ENCODE data around the gene TNFSF4. TPM values are rescaled to one million over a fixed set of nuclear protein-coding genes. Genes with fewer than 3 reads are reported as not detected.

Gene TNFSF4
- total and polyA plus RNA-seq, 8 donors = 0.14 to 2.2 (median 0.56) TPM; not detected in 4

DNA sequence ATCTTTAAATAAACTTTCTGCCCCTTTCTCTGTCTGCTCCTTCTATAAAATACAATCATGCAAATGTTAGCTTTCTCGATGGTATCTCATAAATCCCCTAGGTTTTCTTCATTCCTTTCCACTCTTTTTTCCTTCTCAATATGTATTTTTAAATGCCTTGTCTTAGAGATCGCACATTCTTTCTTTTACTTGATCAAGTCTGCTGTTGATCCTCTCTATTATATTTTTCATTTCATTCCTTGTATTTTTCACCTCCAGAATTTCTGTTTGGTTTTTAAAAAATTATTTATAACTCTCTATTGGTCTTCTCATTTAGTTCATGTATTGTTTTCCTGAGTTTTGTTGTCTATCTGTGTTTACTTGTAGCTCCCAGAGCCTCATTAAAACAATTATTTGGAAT, 36.0 kb downstream of the TNFSF4 start:
- H3K4me1 ChIP-seq = no peaks in the 10 kb centered on the region
- no peaks in the 10 kb centered on the region for H3K36me3 ChIP-seq
- WGBS, 5 donors = 86 to 90% (median 87%) methylated on average over 2 of the region's 2 CpGs

DNA sequence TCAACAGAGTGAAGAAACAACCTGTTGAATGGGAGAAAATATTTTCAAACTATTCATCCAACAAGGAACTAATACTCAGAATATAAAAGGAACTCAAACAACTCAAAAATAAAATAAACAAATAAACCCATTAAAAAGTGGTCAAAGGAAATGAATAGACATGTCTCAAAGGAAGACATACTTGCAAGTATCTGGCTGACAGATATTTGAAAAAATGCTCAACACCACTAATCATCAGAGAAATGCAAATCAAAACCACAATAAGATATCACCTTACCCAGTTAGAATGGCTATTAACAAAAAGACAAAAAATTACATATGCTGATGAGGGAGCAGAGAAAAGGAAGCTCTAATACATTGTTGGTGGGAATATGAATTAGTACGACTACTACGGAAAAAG, 38.2 kb downstream of the TNFSF4 start:
- Histone ChIP-seq H3K4me1 (no peaks in the 10 kb centered on the region), H3K27ac (no peak overlapping the region), H3K9me3 (peaks cover 0 to 34% (median 22%) of the 10 kb centered on the region in 4 donors), H3K4me3 (no peak overlapping the region), H3K27me3 (no peaks in the 10 kb centered on the region), H3K36me3 (no peaks in the 10 kb centered on the region)
- 95 to 100% (median 99%) methylated on average over 2 of the region's 2 CpGs for WGBS, 5 donors
- intact Hi-C loops (cut with DNase I; ENCODE audit: low total_unique reads) = no loop called here
- TF ChIP-seq EP300 (IDR thresholded peaks at IDR 0.05) (no peak), POLR2A (IDR thresholded peaks at IDR 0.05) (no peak), POLR2AphosphoS5 (IDR thresholded peaks at IDR 0.05) (no peak)
- TF ChIP-seq, protein P1, sequence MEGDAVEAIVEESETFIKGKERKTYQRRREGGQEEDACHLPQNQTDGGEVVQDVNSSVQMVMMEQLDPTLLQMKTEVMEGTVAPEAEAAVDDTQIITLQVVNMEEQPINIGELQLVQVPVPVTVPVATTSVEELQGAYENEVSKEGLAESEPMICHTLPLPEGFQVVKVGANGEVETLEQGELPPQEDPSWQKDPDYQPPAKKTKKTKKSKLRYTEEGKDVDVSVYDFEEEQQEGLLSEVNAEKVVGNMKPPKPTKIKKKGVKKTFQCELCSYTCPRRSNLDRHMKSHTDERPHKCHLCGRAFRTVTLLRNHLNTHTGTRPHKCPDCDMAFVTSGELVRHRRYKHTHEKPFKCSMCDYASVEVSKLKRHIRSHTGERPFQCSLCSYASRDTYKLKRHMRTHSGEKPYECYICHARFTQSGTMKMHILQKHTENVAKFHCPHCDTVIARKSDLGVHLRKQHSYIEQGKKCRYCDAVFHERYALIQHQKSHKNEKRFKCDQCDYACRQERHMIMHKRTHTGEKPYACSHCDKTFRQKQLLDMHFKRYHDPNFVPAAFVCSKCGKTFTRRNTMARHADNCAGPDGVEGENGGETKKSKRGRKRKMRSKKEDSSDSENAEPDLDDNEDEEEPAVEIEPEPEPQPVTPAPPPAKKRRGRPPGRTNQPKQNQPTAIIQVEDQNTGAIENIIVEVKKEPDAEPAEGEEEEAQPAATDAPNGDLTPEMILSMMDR (IDR thresholded peaks at IDR 0.05) = no peak
- no peak for DNase-seq

More for the DNA sequence above, 36.0 kb downstream of the TNFSF4 start:
- Histone ChIP-seq H3K27ac (no peak overlapping the region), H3K4me3 (no peak overlapping the region), H3K9me3 (peaks cover 0 to 40% (median 27%) of the 10 kb centered on the region in 4 donors), H3K27me3 (no peaks in the 10 kb centered on the region)
- intact Hi-C loops (cut with DNase I; ENCODE audit: low total_unique reads) = no loop called here
- no peak for TF ChIP-seq POLR2AphosphoS5 (IDR thresholded peaks at IDR 0.05)
- TF ChIP-seq POLR2A (IDR thresholded peaks at IDR 0.05) = no peak
- TF ChIP-seq, protein P1 (IDR thresholded peaks at IDR 0.05) = no peak
- no peak for TF ChIP-seq EP300 (IDR thresholded peaks at IDR 0.05)
- DNase-seq = no peak

DNA sequence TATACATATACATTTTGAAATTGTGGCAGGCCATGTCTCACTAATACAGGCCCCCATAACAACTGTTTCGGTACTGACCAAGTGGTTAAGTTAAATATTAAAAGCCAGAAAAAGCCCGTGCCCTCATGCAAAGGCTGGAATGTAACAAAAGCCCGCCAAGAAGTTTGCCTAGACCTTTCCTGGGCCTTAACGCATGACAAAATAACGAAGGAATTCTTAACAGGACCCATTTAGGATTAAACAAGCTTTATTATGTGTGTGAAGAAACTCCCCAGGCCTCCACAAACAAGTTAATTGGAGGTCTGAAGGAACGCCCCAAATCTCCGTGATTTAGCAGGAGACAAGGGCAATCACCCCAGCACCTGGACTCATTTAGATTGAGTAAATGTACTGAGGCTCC, 42.4 kb downstream of the TNFSF4 start:
- WGBS, 5 donors = 73 to 84% (median 82%) methylated on average over 7 of the region's 7 CpGs
- TF ChIP-seq POLR2AphosphoS5 (IDR thresholded peaks at IDR 0.05) = no peak
- no peak for TF ChIP-seq POLR2A (IDR thresholded peaks at IDR 0.05)
- no peak for TF ChIP-seq EP300 (IDR thresholded peaks at IDR 0.05)
- TF ChIP-seq, protein P1 (IDR thresholded peaks at IDR 0.05) = no peak
- no peak for DNase-seq
- Histone ChIP-seq H3K9me3 (no peaks in the 10 kb centered on the region), H3K4me1 (no peaks in the 10 kb centered on the region), H3K27me3 (no peaks in the 10 kb centered on the region), H3K36me3 (no peaks in the 10 kb centered on the region), H3K27ac (no peak overlapping the region), H3K4me3 (no peak overlapping the region)
- intact Hi-C loops (cut with DNase I; ENCODE audit: low total_unique reads) = no loop called here

DNA sequence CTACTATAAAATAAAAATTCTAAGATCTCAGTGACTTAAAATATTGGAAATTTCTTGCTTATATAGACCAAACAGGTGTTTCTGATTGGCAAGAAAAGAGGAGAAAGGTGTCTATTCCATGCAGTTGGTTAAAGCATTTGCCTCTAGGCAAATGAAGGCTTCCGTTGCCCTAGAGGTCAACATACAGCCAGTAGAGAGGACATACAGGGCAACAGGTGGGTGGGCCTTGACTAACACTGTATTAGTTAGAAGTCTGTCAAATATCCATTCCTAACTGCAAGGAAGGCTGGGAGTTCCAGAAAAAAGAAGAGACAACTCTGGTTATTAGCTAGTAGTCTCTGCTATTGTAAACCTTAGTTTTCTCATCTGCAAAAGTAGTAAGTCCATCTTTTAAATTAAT, 43.0 kb downstream of the TNFSF4 start:
- no peaks in the 10 kb centered on the region for H3K4me1 ChIP-seq
- TF ChIP-seq, protein P1 (IDR thresholded peaks at IDR 0.05) = no peak
- no peak for TF ChIP-seq POLR2AphosphoS5 (IDR thresholded peaks at IDR 0.05)
- no peak for TF ChIP-seq EP300 (IDR thresholded peaks at IDR 0.05)
- no peak for TF ChIP-seq POLR2A (IDR thresholded peaks at IDR 0.05)
- intact Hi-C loops (cut with DNase I; ENCODE audit: low total_unique reads) = no loop called here
- no peak overlapping the region for H3K27ac ChIP-seq
- H3K4me3 ChIP-seq = no peak overlapping the region
- no peak for DNase-seq
- no peaks in the 10 kb centered on the region for H3K9me3 ChIP-seq
- no peaks in the 10 kb centered on the region for H3K27me3 ChIP-seq
- H3K36me3 ChIP-seq = no peaks in the 10 kb centered on the region
- WGBS, 5 donors = 92 to 100% (median 94%) methylated on average over 1 of the region's 1 CpG
